GM18951 (cell line): Measurements from ENCODE around the gene RPF1.
"Not testable (repeated sequence)": the region's sequence is repeated elsewhere in the genome, so short reads cannot be mapped to it uniquely, and the experiment has no call there.

Source experiments
- POLR2A ChIP-seq: IDR thresholded peaks from 4 replicates; pipeline ENCODE4 v1.6.1; 2011; ENCODE audit warnings: mild to moderate bottlenecking; ENCODE audit not compliant: insufficient read length, insufficient read depth; ENCODE audit errors: extremely low read depth
- in situ Hi-C: fragments of 300-500 bp; cut with MboI; formaldehyde crosslinking; loops from one replicate; pipeline ENCODE4 v1.12.0; 2022; ENCODE audit warnings: low sequenced_read_pairs, mixed read lengths, inconsistent platforms; ENCODE audit not compliant: unreplicated experiment

The RPF1 gene

GRCh38 chr1:84478876-84479868 is at the start of gene RPF1:
Gene RPF1, plus strand, starts transcription at chr1:84479266. Its CDS starts 16 bp downstream, at chr1:84479282.
- peak; percentile 80 for TF ChIP-seq POLR2A
- in situ Hi-C loops: no loop called here

GRCh38 chr1:84430546-84430945 is 48.5 kb upstream of the RPF1 start:
- TF ChIP-seq POLR2A: no peak
- in situ Hi-C loops: loop anchor here (10.0 kb wide), 3 partner anchors 184 to 334 kb away; partner anchors contain the start of gene PRKACB

- no peak for TF ChIP-seq POLR2A
- in situ Hi-C loops: loop anchor here (10.0 kb wide), 3 partner anchors 181 to 331 kb away; partner anchors contain the start of gene PRKACB
Observed at GRCh38 chr1:84433258-84434080, 45.6 kb upstream of the RPF1 start.

GRCh38 chr1:84434081-84434769 is 44.8 kb upstream of the RPF1 start:
- no peak for TF ChIP-seq POLR2A
- in situ Hi-C loops: loop anchor here (10.0 kb wide), 3 partner anchors 181 to 331 kb away; partner anchors contain the start of gene PRKACB

- no peak for TF ChIP-seq POLR2A
- in situ Hi-C loops: loop anchor here (10.0 kb wide), 3 partner anchors 180 to 330 kb away; partner anchors contain the start of gene PRKACB
Observed at GRCh38 chr1:84434801-84435549, 44.1 kb upstream of the RPF1 start.

GRCh38 chr1:84436876-84437655 is 42.0 kb upstream of the RPF1 start:
- in situ Hi-C loops: loop anchor here (10.0 kb wide), 3 partner anchors 178 to 328 kb away; partner anchors contain the start of gene PRKACB
- no peak for TF ChIP-seq POLR2A

- in situ Hi-C loops: no loop called here
- no peak for TF ChIP-seq POLR2A
Observed at GRCh38 chr1:84442256-84442655, 36.8 kb upstream of the RPF1 start.

- in situ Hi-C loops: not testable (repeated sequence)
Observed at GRCh38 chr1:84442747-84443646, 36.1 kb upstream of the RPF1 start.

GRCh38 chr1:84448704-84449103 is 30.4 kb upstream of the RPF1 start:
- in situ Hi-C loops: not testable (repeated sequence)

- in situ Hi-C loops: no loop called here
Observed at GRCh38 chr1:84450910-84451309, 28.2 kb upstream of the RPF1 start.

More at GRCh38 chr1:84450910-84451309, 28.2 kb upstream of the RPF1 start:
- TF ChIP-seq POLR2A: no peak
